ENCODE measurements around the gene EDC4.

Gene EDC4

GRCh38 chr16:67841198-67841815 lies 31.5 kb upstream of the EDC4 start:
- Histone ChIP-seq H3K4me2 (ENCODE audit: low read length) (peak overlapping the region; percentile 84), H3K9me3 (ENCODE audit: control insufficient read depth, low read length) (no peaks in the 10 kb centered on the region), H3K4me1 (peaks cover 13% of the 10 kb centered on the region), H3K27ac (peak overlapping the region; percentile 99), H2AFZ (peak overlapping the region; percentile 96), H3K9ac (no peak overlapping the region), H3K36me3 (ENCODE audit: control insufficient read depth, insufficient read depth, low read length) (no peaks in the 10 kb centered on the region), H3K79me2 (peaks cover 5% of the 10 kb centered on the region), H3K27me3 (ENCODE audit: control insufficient read depth, insufficient read depth, low read length) (no peaks in the 10 kb centered on the region), H3K4me3 (ENCODE audit: low read depth, low read length) (peak overlapping the region; percentile 100)
- no peak for TF ChIP-seq CTCF (IDR thresholded peaks at IDR 0.05)

GRCh38 chr16:67841816-67842508 lies 30.9 kb upstream of the EDC4 start, which contains the start of gene THAP11:
TSS of gene THAP11 (plus strand) at chr16:67842320. CDS start at chr16:67842555, 235 bp downstream.
- Histone ChIP-seq H3K36me3 (ENCODE audit: control insufficient read depth, insufficient read depth, low read length) (no peaks in the 10 kb centered on the region), H3K79me2 (peaks cover 5% of the 10 kb centered on the region), H3K27me3 (ENCODE audit: control insufficient read depth, insufficient read depth, low read length) (no peaks in the 10 kb centered on the region), H3K4me1 (peaks cover 13% of the 10 kb centered on the region), H3K4me3 (ENCODE audit: low read depth, low read length) (peak within 1 kb of the TSS; percentile 100), H3K27ac (peak within 1 kb of the TSS; percentile 99), H3K9me3 (ENCODE audit: control insufficient read depth, low read length) (no peaks in the 10 kb centered on the region), H3K4me2 (ENCODE audit: low read length) (peak within 1 kb of the TSS; percentile 84), H2AFZ (peak within 1 kb of the TSS; percentile 96), H3K9ac (peak within 1 kb of the TSS; percentile 81)
- peak; percentile 93 for TF ChIP-seq CTCF (IDR thresholded peaks at IDR 0.05)

DNA sequence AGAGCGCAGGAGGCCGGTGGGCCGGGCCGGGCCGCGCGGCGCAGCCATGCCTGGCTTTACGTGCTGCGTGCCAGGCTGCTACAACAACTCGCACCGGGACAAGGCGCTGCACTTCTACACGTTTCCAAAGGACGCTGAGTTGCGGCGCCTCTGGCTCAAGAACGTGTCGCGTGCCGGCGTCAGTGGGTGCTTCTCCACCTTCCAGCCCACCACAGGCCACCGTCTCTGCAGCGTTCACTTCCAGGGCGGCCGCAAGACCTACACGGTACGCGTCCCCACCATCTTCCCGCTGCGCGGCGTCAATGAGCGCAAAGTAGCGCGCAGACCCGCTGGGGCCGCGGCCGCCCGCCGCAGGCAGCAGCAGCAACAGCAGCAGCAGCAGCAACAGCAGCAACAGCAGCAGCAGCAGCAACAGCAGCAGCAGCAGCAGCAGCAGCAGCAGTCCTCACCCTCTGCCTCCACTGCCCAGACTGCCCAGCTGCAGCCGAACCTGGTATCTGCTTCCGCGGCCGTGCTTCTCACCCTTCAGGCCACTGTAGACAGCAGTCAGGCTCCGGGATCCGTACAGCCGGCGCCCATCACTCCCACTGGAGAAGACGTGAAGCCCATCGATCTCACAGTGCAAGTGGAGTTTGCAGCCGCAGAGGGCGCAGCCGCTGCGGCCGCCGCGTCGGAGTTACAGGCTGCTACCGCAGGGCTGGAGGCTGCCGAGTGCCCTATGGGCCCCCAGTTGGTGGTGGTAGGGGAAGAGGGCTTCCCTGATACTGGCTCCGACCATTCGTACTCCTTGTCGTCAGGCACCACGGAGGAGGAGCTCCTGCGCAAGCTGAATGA lies 30.1 kb upstream of the EDC4 start:
- Histone ChIP-seq H3K4me2 (ENCODE audit: low read length) (peak overlapping the region; percentile 84), H3K9me3 (ENCODE audit: control insufficient read depth, low read length) (no peaks in the 10 kb centered on the region), H3K27me3 (ENCODE audit: control insufficient read depth, insufficient read depth, low read length) (no peaks in the 10 kb centered on the region), H3K4me3 (ENCODE audit: low read depth, low read length) (peak overlapping the region; percentile 57), H3K79me2 (peaks cover 12% of the 10 kb centered on the region), H3K9ac (no peak overlapping the region), H3K36me3 (ENCODE audit: control insufficient read depth, insufficient read depth, low read length) (no peaks in the 10 kb centered on the region), H3K4me1 (peaks cover 15% of the 10 kb centered on the region), H2AFZ (peak overlapping the region; percentile 65), H3K27ac (peak overlapping the region; percentile 99)
- peak; percentile 24 for TF ChIP-seq CTCF (IDR thresholded peaks at IDR 0.05)

GRCh38 chr16:67843343-67843765 lies 29.5 kb upstream of the EDC4 start:
- Histone ChIP-seq H3K27ac (peak overlapping the region; percentile 99), H3K79me2 (peaks cover 18% of the 10 kb centered on the region), H3K36me3 (ENCODE audit: control insufficient read depth, insufficient read depth, low read length) (no peaks in the 10 kb centered on the region), H3K4me3 (ENCODE audit: low read depth, low read length) (peak overlapping the region; percentile 57), H2AFZ (peak overlapping the region; percentile 65), H3K9ac (no peak overlapping the region), H3K4me1 (peaks cover 21% of the 10 kb centered on the region), H3K4me2 (ENCODE audit: low read length) (peak overlapping the region; percentile 84), H3K27me3 (ENCODE audit: control insufficient read depth, insufficient read depth, low read length) (no peaks in the 10 kb centered on the region), H3K9me3 (ENCODE audit: control insufficient read depth, low read length) (no peaks in the 10 kb centered on the region)
- TF ChIP-seq CTCF (IDR thresholded peaks at IDR 0.05): no peak
